CD4-positive, alpha-beta T cell treated with Interleukin-15 for 4 hours (primary cell): ENCODE measurements around the gene GP2.

Experiments used
- DNase-seq: peaks from one replicate; pipeline ENCODE4 v3.0.0-alpha.2; 2020; ENCODE audit warnings: low spot score

GP2 gene

GRCh38 chr16:20327444-20328041 is at the start of gene GP2:
TSS of gene GP2 (minus strand) at chr16:20327513. CDS start at chr16:20326431, 1,082 bp downstream.
- no peak for DNase-seq

GRCh38 chr16:20372701-20373100 is 45.4 kb upstream of the GP2 start:
- no peak for DNase-seq

- no peak for DNase-seq
These were observed 42.2 kb upstream of the GP2 start for GRCh38 chr16:20369452-20370054.

GRCh38 chr16:20364051-20364450 is 36.7 kb upstream of the GP2 start:
- DNase-seq = no peak

GRCh38 chr16:20363191-20363590 is 35.9 kb upstream of the GP2 start:
- DNase-seq = no peak

- no peak for DNase-seq
These were observed 32.7 kb upstream of the GP2 start for GRCh38 chr16:20359997-20360396.

- no peak for DNase-seq
These were observed 27.9 kb upstream of the GP2 start for GRCh38 chr16:20355114-20355782.

- no peak for DNase-seq
These were observed 26.1 kb upstream of the GP2 start for GRCh38 chr16:20353379-20353778.

- no peak for DNase-seq
These were observed 25.3 kb upstream of the GP2 start, which contains the start of gene UMOD for GRCh38 chr16:20352615-20353014. TSS of gene UMOD (minus strand) at chr16:20352715. CDS start at chr16:20350737, 1,978 bp downstream.

GRCh38 chr16:20349615-20350014 is 22.3 kb upstream of the GP2 start:
- DNase-seq = no peak

- DNase-seq = no peak
These were observed 21.3 kb upstream of the GP2 start for GRCh38 chr16:20348365-20349185.

GRCh38 chr16:20347666-20348364 is 20.5 kb upstream of the GP2 start:
- no peak for DNase-seq

GRCh38 chr16:20344611-20345010 is 17.3 kb upstream of the GP2 start:
- no peak for DNase-seq

- DNase-seq = no peak
These were observed 12.4 kb upstream of the GP2 start for GRCh38 chr16:20339744-20340143.

- DNase-seq = no peak
These were observed 9.6 kb upstream of the GP2 start for GRCh38 chr16:20336955-20337354.

- DNase-seq = no peak
These were observed 7.1 kb upstream of the GP2 start for GRCh38 chr16:20334396-20334795.

GRCh38 chr16:20333120-20333519 is 5.8 kb upstream of the GP2 start:
- DNase-seq = no peak

- no peak for DNase-seq
These were observed 5.1 kb upstream of the GP2 start for GRCh38 chr16:20332411-20332810.

- DNase-seq = no peak
These were observed 4.3 kb upstream of the GP2 start for GRCh38 chr16:20331635-20332034.

GRCh38 chr16:20329392-20330138 is 2.3 kb upstream of the GP2 start:
- no peak for DNase-seq

GRCh38 chr16:20326321-20326720 is 992 bp downstream of the GP2 start:
- no peak for DNase-seq
